HG02884 (cell line): ENCODE results near the gene DET1.
"Not testable (repeated sequence)": the region's sequence is repeated elsewhere in the genome, so short reads cannot be mapped to it uniquely, and the experiment has no call there.

Source experiments
- ATAC-seq: cut with Tn5 transposase; IDR thresholded peaks from one replicate; pipeline ENCODE4 v1.9.1; 2021; ENCODE audit warnings: mild to moderate bottlenecking, moderate library complexity; ENCODE audit not compliant: unreplicated experiment

The DET1 gene

GRCh38 chr15:88541111-88541510, 5.4 kb downstream of the DET1 start:
- ATAC-seq: not testable (repeated sequence)

DNA sequence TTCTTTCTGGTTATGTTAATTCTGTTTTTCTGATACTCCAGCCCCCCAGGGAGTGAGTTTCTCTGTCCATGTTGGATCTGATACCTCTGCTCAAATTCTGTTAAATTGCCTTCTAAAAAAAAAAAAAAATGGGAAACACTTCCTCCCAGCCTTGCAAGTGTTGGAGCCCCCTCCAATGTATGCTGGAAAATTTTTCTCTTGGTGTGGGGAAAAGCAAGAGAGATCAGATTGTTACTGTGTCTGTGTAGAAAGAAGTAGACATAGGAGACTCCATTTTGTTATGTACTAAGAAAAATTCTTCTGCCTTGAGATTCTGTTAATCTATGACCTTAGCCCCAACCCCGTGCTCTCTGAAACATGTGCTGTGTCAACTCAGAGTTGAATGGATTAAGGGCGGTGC, 6.1 kb downstream of the DET1 start:
- ATAC-seq: not testable (repeated sequence)

- ATAC-seq: no peak
Observed at GRCh38 chr15:88539441-88539840, 7.0 kb downstream of the DET1 start.

- no peak for ATAC-seq
Observed at GRCh38 chr15:88538972-88539371, 7.5 kb downstream of the DET1 start.

- ATAC-seq: no peak
Observed at GRCh38 chr15:88537591-88538317, 8.7 kb downstream of the DET1 start.

DNA sequence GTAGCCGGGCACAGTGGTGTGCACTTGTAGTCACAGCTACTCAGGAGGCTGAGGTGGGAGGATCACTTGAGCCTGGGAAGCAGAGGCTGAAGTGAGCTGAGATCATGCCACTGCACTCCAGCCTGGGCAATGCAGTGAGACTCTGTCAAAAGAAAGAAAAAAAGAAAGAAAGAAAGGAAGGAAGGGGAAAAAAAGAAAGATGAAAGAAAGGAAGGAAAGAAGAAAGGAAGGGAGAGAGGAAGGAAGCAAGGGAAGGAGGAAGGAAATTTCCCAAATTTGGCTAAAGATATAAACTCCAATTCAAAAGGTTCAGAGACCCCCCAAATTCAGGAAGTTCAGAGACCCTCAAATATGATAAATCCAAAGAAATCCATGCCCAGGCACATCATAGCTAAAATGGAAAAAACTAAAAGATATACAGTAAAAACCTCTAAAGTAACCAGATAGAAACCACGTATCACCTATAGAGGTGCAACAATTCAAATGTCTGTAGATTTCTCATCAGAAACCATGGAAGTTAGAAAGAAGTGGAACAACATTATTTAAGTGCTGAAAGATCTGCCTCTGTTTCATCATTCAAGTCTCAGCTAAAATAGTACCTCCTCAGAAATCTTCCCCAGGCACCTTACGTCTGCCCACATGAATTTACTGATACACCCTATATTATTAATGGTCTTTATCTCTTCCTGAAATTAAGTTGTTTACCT, 10.7 kb downstream of the DET1 start:
- ATAC-seq: no peak

DNA sequence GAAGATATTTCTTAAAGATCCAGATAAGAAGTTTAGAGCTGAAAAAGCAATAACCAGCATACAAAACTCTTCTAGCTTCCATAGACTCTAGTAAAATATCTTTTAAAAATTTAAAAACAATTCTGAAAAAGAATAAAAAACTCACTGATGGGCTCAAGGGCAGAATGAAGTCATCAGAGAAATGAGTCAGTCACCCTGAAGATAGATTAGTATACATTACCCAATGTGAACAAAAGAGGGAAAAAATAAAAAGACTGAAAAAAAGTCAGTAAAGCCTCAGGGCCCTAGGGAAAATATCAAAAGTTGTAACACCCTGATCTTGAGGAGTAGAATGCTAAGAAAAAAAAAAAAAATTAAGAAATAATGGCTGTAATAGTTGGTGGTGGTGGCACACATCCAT, 11.4 kb downstream of the DET1 start:
- ATAC-seq: no peak

- no peak for ATAC-seq
Observed at GRCh38 chr15:88533376-88533775, 13.1 kb downstream of the DET1 start.

- no peak for ATAC-seq
Observed at GRCh38 chr15:88529021-88529630, 17.4 kb downstream of the DET1 start.

GRCh38 chr15:88526247-88526879, 20.1 kb downstream of the DET1 start:
- ATAC-seq: no peak

GRCh38 chr15:88525418-88525817, 21.1 kb downstream of the DET1 start:
- ATAC-seq: no peak

DNA sequence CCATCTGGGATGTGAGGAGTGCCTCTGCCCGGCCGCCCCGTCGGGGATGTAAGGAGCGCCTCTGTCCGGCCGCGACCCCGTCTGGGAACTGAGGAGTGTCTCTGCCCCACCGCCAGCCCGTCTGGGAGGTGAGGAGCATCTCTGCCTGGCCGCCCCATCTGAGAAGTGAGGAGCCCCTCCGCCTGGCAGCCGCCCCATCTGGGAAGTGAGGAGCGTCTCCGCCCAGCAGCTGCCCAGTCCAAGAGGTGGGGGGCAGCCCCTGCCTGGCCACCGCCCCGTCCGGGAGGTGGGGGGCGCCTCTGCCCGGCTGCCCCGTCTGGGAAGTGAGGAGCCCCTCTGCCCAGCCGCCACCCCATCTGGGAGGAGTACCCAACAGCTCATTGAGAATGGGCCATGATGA, 22.4 kb downstream of the DET1 start:
- ATAC-seq: not testable (repeated sequence)

DNA sequence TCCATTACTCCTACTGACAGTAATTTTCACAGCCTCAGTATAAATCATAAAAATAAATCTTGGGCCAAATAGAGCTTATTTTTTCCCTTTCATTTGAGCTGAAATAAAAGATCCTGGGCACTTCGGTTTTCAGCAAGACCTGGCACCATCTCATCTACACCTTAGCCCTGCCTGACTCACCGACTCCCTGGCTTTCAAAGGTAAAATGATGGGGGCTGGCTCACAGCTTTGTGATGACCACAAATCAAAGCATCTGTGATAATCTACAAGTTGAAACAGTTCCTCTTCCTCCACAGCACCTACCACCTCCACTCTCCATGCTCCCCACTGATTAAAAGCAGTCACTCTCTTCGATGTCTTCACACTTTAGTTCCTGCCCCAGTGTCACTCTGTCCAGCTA, 27.6 kb downstream of the DET1 start:
- ATAC-seq: no peak

- no peak for ATAC-seq
Observed at GRCh38 chr15:88513195-88513594, 33.3 kb downstream of the DET1 start.

DNA sequence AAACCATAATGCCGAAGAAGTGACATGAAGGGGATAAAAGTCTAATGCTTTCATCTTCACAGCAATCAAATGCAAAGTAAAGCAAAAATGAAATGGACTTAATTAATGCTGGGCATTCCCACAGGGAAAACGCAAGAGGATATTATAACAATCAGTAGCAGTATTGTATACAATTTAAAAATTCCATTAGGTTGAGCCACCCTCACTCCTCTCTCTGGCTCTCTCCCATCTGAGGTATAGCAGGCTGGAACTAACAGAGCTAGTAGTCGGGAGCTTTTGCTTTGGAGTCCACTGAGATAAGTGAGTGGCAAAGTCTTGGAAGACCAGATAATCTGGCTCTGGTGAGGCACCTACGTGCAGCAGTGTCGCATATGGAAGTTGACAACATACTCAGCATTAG, 33.9 kb downstream of the DET1 start:
- no peak for ATAC-seq

DNA sequence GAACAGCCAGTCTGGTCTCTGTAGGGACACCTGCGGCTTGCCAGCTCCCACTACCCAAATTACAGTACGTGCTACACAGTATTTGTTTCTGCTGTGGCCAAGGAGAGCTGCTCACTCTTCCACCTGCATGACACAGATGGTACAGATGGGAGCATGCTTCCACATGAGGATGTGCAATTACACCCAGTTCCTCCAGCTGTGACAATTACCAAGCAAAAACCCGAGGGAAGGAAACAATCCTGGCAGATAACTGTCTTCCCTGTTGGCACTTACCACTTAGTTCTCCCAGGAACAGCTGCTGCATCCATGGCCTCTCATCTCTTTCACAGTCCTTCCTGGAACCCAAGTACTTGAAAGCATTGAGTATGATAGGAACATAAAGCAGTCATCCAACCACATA, 34.4 kb downstream of the DET1 start:
- no peak for ATAC-seq

- no peak for ATAC-seq
Observed at GRCh38 chr15:88511161-88511560, 35.3 kb downstream of the DET1 start.

- peak; percentile 53 for ATAC-seq
Observed at GRCh38 chr15:88509964-88510363, 36.5 kb downstream of the DET1 start.

GRCh38 chr15:88509321-88509720, 37.2 kb downstream of the DET1 start:
- ATAC-seq: peak; percentile 52

DNA sequence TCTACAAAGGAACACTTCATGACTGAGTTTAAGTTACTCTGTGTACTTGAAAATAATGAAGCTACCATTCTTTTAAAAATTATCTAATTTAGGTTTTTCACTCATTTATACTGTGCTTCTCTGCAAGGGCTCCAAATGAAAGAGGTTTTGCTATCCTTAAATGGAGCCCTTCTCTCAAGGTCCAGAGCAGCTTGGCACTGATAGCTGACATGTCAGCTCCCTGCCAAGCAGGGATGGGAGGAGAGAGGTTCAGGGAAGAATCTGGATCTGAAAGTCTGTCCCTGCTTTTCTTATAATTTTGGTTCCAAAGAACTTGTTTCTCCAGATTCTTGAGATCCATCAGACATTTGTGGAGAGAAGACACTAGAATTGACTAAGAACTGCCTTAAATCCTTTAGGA, 39.9 kb downstream of the DET1 start:
- no peak for ATAC-seq

GRCh38 chr15:88505721-88506120, 40.8 kb downstream of the DET1 start:
- no peak for ATAC-seq

DNA sequence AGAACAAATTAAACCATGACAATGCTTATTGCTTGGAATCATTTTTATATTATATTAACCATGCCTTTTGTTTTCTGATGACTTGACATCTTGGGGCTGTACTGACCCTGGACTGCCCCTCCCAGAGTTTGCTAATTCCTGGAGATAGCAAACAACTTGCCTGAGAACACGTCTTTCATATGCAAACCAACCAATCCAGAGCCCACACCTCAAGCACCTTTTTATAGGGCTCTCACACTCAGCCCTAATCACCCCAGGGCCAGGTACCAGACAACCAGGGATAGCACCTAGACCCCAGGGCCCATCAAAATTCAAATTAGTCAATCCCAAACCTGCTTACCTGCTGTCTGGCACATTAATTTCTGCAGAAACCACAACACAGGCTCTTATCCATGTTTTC, 42.0 kb downstream of the DET1 start:
- no peak for ATAC-seq
